Measurements from ENCODE around the gene DYNLT3.

DYNLT3 gene

DNA sequence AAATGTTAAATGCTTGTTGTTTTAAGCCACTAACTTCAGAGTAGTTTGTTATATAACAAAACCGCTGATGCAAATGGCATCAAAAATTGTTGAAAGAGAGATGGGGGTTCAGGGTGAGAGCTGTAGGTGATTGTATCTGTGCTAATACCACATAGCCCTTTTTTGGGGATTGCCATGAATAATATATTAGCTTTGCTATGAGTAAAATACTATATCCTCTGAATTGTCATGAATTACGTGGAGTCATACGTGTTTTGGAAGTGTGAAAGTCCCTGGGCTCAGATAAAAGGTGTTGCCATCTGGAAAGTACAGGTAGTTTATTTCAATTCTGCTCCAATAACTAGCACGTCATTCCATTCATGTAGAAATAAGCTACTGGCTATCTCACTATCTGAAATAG is 30.6 kb downstream of the DYNLT3 start:
- H3K27me3 ChIP-seq (ENCODE audit: insufficient read depth, low read length), result no peaks in the 10 kb centered on the region
- H3K4me1 ChIP-seq (ENCODE audit: control insufficient read depth, insufficient read depth, low read length, unreplicated experiment), result no peaks in the 10 kb centered on the region
- no peaks in the 10 kb centered on the region for H3K79me2 ChIP-seq (ENCODE audit: control insufficient read depth, insufficient read depth, low read length, unreplicated experiment)
- H3K27ac ChIP-seq (ENCODE audit: low read depth, low read length), result no peak overlapping the region
- no peaks in the 10 kb centered on the region for H3K36me3 ChIP-seq (ENCODE audit: insufficient read depth, low read length)
- no peak overlapping the region for H3K4me3 ChIP-seq (ENCODE audit: low read depth, low read length)
- H2AFZ ChIP-seq (ENCODE audit: low read length, unreplicated experiment), result no peak overlapping the region

DNA sequence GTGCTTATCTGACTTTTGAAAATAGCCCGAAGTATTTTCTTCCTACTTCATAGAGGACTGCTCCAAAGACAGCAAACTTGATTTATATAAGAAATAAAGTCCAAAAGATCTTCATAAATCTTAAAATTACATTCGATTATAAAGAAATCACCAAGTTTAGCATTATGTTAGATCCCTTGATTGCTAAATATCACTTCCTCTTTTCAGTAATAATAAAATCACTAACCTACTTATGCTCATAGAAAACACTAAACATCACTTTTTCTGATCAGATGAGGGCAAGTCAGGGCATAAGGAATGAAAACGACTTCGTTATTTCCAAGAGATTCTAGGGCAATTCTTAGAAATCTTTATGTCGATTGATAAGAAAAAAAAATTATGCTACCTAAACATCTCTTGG is 32.0 kb downstream of the DYNLT3 start:
- H3K4me1 ChIP-seq (ENCODE audit: control insufficient read depth, insufficient read depth, low read length, unreplicated experiment), result no peaks in the 10 kb centered on the region
- no peak overlapping the region for H3K27ac ChIP-seq (ENCODE audit: low read depth, low read length)

DNA sequence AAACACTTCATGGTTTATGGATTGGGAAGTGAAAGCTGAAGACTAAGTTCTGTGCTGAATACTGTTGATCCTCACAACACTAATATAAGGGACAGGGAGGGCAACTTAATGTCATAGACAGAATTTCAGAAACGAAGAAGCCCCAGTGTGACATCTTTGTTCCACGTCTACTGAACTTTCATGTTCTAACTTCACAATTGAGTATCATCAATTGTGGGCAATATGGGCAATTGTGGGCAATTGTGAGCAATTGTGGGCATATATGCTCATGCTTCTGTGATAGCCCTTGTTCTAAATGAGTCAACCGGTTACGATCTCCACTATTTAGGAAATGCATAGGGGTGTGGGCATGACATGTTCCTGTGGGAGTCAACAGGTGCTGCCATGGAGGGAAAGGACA is 33.8 kb downstream of the DYNLT3 start:
- H3K27me3 ChIP-seq (ENCODE audit: insufficient read depth, low read length), result no peaks in the 10 kb centered on the region
- no peak overlapping the region for H3K4me3 ChIP-seq (ENCODE audit: low read depth, low read length)
- no peaks in the 10 kb centered on the region for H3K79me2 ChIP-seq (ENCODE audit: control insufficient read depth, insufficient read depth, low read length, unreplicated experiment)
- no peak overlapping the region for H3K27ac ChIP-seq (ENCODE audit: low read depth, low read length)
- no peaks in the 10 kb centered on the region for H3K4me1 ChIP-seq (ENCODE audit: control insufficient read depth, insufficient read depth, low read length, unreplicated experiment)
- H2AFZ ChIP-seq (ENCODE audit: low read length, unreplicated experiment), result no peak overlapping the region
- H3K36me3 ChIP-seq (ENCODE audit: insufficient read depth, low read length), result no peaks in the 10 kb centered on the region

More for the DNA sequence above, 32.0 kb downstream of the DYNLT3 start:
- Histone ChIP-seq H2AFZ (ENCODE audit: low read length, unreplicated experiment) (no peak overlapping the region), H3K79me2 (ENCODE audit: control insufficient read depth, insufficient read depth, low read length, unreplicated experiment) (no peaks in the 10 kb centered on the region), H3K4me3 (ENCODE audit: low read depth, low read length) (no peak overlapping the region), H3K27me3 (ENCODE audit: insufficient read depth, low read length) (no peaks in the 10 kb centered on the region), H3K36me3 (ENCODE audit: insufficient read depth, low read length) (no peaks in the 10 kb centered on the region)

DNA sequence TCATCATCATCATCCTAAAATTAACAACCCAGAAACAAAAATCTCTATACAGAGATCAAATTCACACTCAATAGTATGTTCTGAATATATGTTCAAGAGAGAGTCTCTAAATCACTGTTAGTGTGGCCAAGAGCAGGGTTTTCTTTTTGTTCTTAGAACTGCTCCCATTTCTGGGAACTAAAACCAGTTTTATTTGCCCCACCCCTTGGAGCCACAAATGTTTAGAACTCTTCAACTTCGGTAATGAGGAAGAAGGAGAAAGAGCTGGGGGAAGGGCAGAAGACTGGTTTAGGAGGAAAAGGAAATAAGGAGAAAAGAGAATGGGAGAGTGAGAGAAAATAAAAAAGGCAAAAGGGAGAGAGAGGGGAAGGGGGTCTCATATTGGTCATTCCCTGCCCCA is 35.3 kb downstream of the DYNLT3 start:
- Histone ChIP-seq H3K36me3 (ENCODE audit: insufficient read depth, low read length) (no peaks in the 10 kb centered on the region), H3K27me3 (ENCODE audit: insufficient read depth, low read length) (no peaks in the 10 kb centered on the region), H2AFZ (ENCODE audit: low read length, unreplicated experiment) (no peak overlapping the region), H3K27ac (ENCODE audit: low read depth, low read length) (no peak overlapping the region), H3K4me3 (ENCODE audit: low read depth, low read length) (no peak overlapping the region), H3K4me1 (ENCODE audit: control insufficient read depth, insufficient read depth, low read length, unreplicated experiment) (no peaks in the 10 kb centered on the region), H3K79me2 (ENCODE audit: control insufficient read depth, insufficient read depth, low read length, unreplicated experiment) (no peaks in the 10 kb centered on the region)

DNA sequence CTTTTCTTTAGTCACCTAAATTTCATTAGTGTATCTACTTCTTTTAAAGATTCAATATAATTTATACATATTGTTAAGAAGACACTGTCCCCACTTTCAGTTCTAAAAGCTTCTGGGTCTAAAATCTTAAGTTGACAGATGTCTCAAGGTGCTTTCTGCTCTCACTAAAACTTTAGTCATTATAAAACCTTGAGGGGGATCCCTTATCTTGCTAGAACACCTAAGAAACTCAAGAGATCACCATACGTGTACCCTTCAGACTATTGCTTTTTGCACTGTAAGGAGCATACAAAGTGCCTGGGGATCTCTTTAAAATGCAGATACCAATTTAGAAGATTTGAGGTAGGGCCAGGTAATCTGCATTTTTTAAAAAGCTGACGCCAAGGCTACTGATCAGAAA is 37.4 kb downstream of the DYNLT3 start:
- Histone ChIP-seq H3K4me3 (ENCODE audit: low read depth, low read length) (no peak overlapping the region), H3K4me1 (ENCODE audit: control insufficient read depth, insufficient read depth, low read length, unreplicated experiment) (no peaks in the 10 kb centered on the region), H3K36me3 (ENCODE audit: insufficient read depth, low read length) (no peaks in the 10 kb centered on the region), H3K79me2 (ENCODE audit: control insufficient read depth, insufficient read depth, low read length, unreplicated experiment) (no peaks in the 10 kb centered on the region), H2AFZ (ENCODE audit: low read length, unreplicated experiment) (no peak overlapping the region), H3K27me3 (ENCODE audit: insufficient read depth, low read length) (no peaks in the 10 kb centered on the region), H3K27ac (ENCODE audit: low read depth, low read length) (no peak overlapping the region)

DNA sequence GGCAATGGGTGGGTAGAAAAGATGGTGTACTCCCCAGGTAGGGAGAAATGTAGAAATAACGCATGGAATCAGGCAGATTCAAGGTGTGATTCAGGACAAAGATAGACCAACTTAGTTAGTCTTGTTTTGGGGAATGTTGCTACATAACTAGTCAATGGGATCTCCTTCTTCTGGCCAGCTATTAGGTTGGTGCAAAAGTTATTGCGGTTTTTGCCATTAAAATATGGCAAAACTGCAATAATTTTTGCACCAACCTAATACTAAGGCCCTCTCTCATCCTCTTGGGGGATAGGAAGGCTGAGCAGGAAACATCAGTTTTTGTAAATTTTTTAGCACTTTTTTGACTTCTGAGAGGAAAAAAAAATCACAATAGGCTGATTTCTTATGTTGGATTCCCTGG is 44.3 kb downstream of the DYNLT3 start:
- H3K4me1 ChIP-seq (ENCODE audit: control insufficient read depth, insufficient read depth, low read length, unreplicated experiment), result no peaks in the 10 kb centered on the region
- no peaks in the 10 kb centered on the region for H3K79me2 ChIP-seq (ENCODE audit: control insufficient read depth, insufficient read depth, low read length, unreplicated experiment)
- no peak overlapping the region for H3K27ac ChIP-seq (ENCODE audit: low read depth, low read length)
- no peaks in the 10 kb centered on the region for H3K36me3 ChIP-seq (ENCODE audit: insufficient read depth, low read length)
- H2AFZ ChIP-seq (ENCODE audit: low read length, unreplicated experiment), result no peak overlapping the region
- H3K4me3 ChIP-seq (ENCODE audit: low read depth, low read length), result no peak overlapping the region
- no peaks in the 10 kb centered on the region for H3K27me3 ChIP-seq (ENCODE audit: insufficient read depth, low read length)

DNA sequence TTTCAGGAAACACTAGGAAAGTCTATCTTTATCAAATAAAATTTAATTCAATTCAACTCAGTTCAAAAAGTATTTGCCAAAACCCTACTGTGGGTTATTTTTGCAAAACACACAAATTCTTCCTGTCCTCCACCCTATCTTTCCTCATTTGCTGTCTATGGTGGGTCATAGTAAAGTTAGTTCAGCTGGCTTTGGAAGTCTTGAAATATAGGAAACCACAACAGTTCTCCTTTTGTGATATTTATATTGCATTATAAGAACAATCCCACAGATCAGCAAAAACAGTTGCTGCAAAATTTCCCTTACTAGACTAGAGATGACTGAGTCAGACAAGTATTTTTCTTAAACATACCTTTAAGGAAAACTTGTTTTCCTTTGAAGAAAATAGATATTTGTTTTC is 45.3 kb downstream of the DYNLT3 start:
- no peaks in the 10 kb centered on the region for H3K79me2 ChIP-seq (ENCODE audit: control insufficient read depth, insufficient read depth, low read length, unreplicated experiment)
- H3K36me3 ChIP-seq (ENCODE audit: insufficient read depth, low read length), result no peaks in the 10 kb centered on the region
- H3K27me3 ChIP-seq (ENCODE audit: insufficient read depth, low read length), result no peaks in the 10 kb centered on the region
- H2AFZ ChIP-seq (ENCODE audit: low read length, unreplicated experiment), result no peak overlapping the region
- no peak overlapping the region for H3K27ac ChIP-seq (ENCODE audit: low read depth, low read length)
- no peak overlapping the region for H3K4me3 ChIP-seq (ENCODE audit: low read depth, low read length)
- no peaks in the 10 kb centered on the region for H3K4me1 ChIP-seq (ENCODE audit: control insufficient read depth, insufficient read depth, low read length, unreplicated experiment)

DNA sequence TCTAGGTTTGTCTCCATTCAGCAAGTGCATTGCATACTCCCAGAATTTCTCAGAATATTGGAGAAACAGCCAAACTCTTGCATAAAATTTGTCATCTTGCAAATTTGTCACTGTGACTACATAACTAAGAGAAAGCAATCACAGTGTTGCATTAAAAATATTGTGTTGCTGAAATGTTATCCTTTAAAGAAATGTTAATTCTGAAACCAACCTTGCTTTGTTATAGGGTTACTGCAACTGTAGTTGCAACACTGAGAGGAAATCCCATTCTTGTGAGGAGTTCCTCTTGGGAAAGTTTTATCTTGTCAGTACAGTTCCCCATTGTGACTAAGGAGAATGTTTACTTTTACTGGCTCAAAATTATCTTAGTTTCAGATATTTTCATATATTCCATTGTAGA is 46.7 kb downstream of the DYNLT3 start:
- H3K36me3 ChIP-seq (ENCODE audit: insufficient read depth, low read length), result no peaks in the 10 kb centered on the region
- H3K27ac ChIP-seq (ENCODE audit: low read depth, low read length), result no peak overlapping the region
- H2AFZ ChIP-seq (ENCODE audit: low read length, unreplicated experiment), result no peak overlapping the region
- no peaks in the 10 kb centered on the region for H3K79me2 ChIP-seq (ENCODE audit: control insufficient read depth, insufficient read depth, low read length, unreplicated experiment)
- H3K4me3 ChIP-seq (ENCODE audit: low read depth, low read length), result no peak overlapping the region
- no peaks in the 10 kb centered on the region for H3K27me3 ChIP-seq (ENCODE audit: insufficient read depth, low read length)
- no peaks in the 10 kb centered on the region for H3K4me1 ChIP-seq (ENCODE audit: control insufficient read depth, insufficient read depth, low read length, unreplicated experiment)

DNA sequence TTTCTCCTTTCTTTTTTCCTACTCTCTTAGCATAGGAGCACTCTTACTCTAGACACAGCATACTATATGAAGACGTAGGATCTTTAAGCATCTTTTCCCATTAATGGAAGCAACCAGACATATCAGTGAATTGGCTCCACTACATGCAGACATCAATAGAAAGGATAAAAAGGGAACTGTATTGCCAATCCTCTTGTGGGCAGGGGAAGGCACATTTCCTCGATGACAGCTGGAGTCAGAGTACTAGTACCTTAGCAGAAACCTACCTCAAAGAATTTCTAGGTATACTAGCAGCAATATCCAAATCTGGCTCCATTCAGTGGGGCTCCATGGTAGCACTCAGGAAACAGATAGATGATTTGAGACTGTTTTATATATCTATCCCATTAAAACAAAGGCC is 47.4 kb downstream of the DYNLT3 start:
- no peaks in the 10 kb centered on the region for H3K79me2 ChIP-seq (ENCODE audit: control insufficient read depth, insufficient read depth, low read length, unreplicated experiment)
- H3K36me3 ChIP-seq (ENCODE audit: insufficient read depth, low read length), result no peaks in the 10 kb centered on the region
- no peak overlapping the region for H2AFZ ChIP-seq (ENCODE audit: low read length, unreplicated experiment)
- no peak overlapping the region for H3K27ac ChIP-seq (ENCODE audit: low read depth, low read length)
- no peak overlapping the region for H3K4me3 ChIP-seq (ENCODE audit: low read depth, low read length)
- no peaks in the 10 kb centered on the region for H3K4me1 ChIP-seq (ENCODE audit: control insufficient read depth, insufficient read depth, low read length, unreplicated experiment)
- H3K27me3 ChIP-seq (ENCODE audit: insufficient read depth, low read length), result no peaks in the 10 kb centered on the region

DNA sequence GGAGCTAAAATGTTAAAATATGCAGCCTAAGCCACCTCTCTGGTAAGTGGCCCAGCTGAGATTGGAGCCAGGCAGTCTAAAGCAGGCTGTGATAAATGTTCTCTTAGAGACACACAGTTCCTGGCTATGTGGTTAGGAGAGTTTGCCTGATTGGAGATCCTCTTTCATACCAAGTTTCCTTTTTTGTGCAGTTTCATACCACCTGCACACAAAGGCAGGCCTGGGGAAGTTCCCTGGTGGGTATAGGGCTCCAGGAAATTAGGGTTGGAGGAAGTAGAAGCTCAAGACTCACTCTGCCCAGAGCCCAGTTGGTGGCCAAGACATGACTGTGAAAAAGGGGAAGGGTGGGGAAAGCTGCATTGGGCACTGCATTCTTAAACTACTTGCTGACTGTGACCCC is 50.6 kb downstream of the DYNLT3 start:
- Histone ChIP-seq H3K27ac (ENCODE audit: low read depth, low read length) (no peak overlapping the region), H3K4me3 (ENCODE audit: low read depth, low read length) (no peak overlapping the region), H3K4me1 (ENCODE audit: control insufficient read depth, insufficient read depth, low read length, unreplicated experiment) (no peaks in the 10 kb centered on the region), H3K79me2 (ENCODE audit: control insufficient read depth, insufficient read depth, low read length, unreplicated experiment) (no peaks in the 10 kb centered on the region), H3K36me3 (ENCODE audit: insufficient read depth, low read length) (no peaks in the 10 kb centered on the region), H2AFZ (ENCODE audit: low read length, unreplicated experiment) (no peak overlapping the region), H3K27me3 (ENCODE audit: insufficient read depth, low read length) (no peaks in the 10 kb centered on the region)

DNA sequence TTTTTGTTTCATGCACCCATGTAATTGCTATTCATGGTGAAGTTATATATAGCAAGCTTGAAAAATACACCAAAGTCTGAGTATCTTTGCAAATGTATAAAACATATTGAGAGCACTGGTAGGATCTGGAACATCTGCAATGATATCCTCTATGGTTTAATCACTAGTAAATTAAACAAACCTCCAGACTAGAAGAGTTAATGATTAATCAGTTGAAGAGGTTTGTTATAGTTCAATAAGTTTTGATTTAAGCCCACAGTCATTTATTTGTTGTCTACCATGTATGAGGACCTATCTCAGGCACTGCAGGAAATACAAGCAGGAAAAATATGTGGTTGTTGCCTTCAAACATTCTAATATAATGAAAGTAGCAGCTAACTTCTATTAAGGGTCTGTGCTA is 51.1 kb downstream of the DYNLT3 start:
- Histone ChIP-seq H3K4me1 (ENCODE audit: control insufficient read depth, insufficient read depth, low read length, unreplicated experiment) (no peaks in the 10 kb centered on the region), H3K27ac (ENCODE audit: low read depth, low read length) (no peak overlapping the region), H3K36me3 (ENCODE audit: insufficient read depth, low read length) (no peaks in the 10 kb centered on the region), H2AFZ (ENCODE audit: low read length, unreplicated experiment) (no peak overlapping the region), H3K27me3 (ENCODE audit: insufficient read depth, low read length) (no peaks in the 10 kb centered on the region), H3K4me3 (ENCODE audit: low read depth, low read length) (no peak overlapping the region), H3K79me2 (ENCODE audit: control insufficient read depth, insufficient read depth, low read length, unreplicated experiment) (no peaks in the 10 kb centered on the region)
